SK-N-SH (cell line): Measurements from ENCODE around the gene UVRAG.

Source experiments
- CTCF ChIP-seq: fragments of 200-600 bp; sonication (generic); IDR thresholded peaks from 2 replicates; pipeline ENCODE4 v1.6.1; 2017; ENCODE audit warnings: antibody characterized with exemption, mild to moderate bottlenecking, moderate library complexity
- ELF1 ChIP-seq: IDR thresholded peaks from 2 replicates; pipeline ENCODE4 v1.4.0; 2012
- GATA2 ChIP-seq: sonication (generic); formaldehyde crosslinking; IDR thresholded peaks from 2 replicates; pipeline ENCODE4 v1.5.0; 2020; ENCODE audit warnings: mild to moderate bottlenecking, missing genetic modification reagents
- PBX3 ChIP-seq: IDR thresholded peaks from 2 replicates; pipeline ENCODE4; 2012
- POLR2AphosphoS5 ChIP-seq: IDR thresholded peaks from 2 replicates; pipeline ENCODE4 v1.6.1; 2012; ENCODE audit warnings: low read depth, low read length
- REST ChIP-seq: IDR thresholded peaks from 2 replicates; pipeline ENCODE4 v1.6.1; 2012; ENCODE audit warnings: mild to moderate bottlenecking, low read depth, low read length, moderate library complexity
- SIN3A ChIP-seq: IDR thresholded peaks from 2 replicates; pipeline ENCODE4 v1.6.1; 2012; ENCODE audit warnings: low read depth, mild to moderate bottlenecking, low read length, moderate library complexity, borderline replicate concordance
- TAF1 ChIP-seq: IDR thresholded peaks from 2 replicates; pipeline ENCODE4 v1.6.1; 2012; ENCODE audit warnings: low read depth, mild to moderate bottlenecking, low read length, moderate library complexity, borderline replicate concordance
- TEAD4 ChIP-seq: IDR thresholded peaks from 2 replicates; pipeline ENCODE4 v1.4.0; 2012; ENCODE audit warnings: mild to moderate bottlenecking, borderline replicate concordance; ENCODE audit not compliant: insufficient read depth
- YY1 ChIP-seq: IDR thresholded peaks from 2 replicates; pipeline ENCODE4 v1.4.0; 2012; ENCODE audit warnings: low read depth, mild to moderate bottlenecking

- TF ChIP-seq CTCF (no peak), PBX3 (no peak), REST (no peak), TAF1 (no peak), ELF1 (no peak), SIN3A (no peak), TEAD4 (no peak), POLR2AphosphoS5 (no peak), GATA2 (CRISPR knock-in tag) (no peak), YY1 (no peak)
Measured at GRCh38 chr11:75845324-75845723, 30.3 kb downstream of the UVRAG start.
